Germinal center (tissue), 1 donor: ENCODE measurements around the gene NUP88.
A peak's percentile ranks its signal among the peaks of the same experiment; 100 is the strongest.
"Not testable (repeated sequence)": the region's sequence is repeated elsewhere in the genome, so short reads cannot be mapped to it uniquely, and the experiment has no call there.

Source experiments
- DNase-seq: peaks from one replicate; pipeline ENCODE4 v3.0.0; 2012; ENCODE audit warnings: mixed read lengths, low spot score

NUP88 gene

GRCh38 chr17:5419356-5419958 is at the start of gene NUP88:
TSS of gene NUP88 (minus strand) at chr17:5419662. CDS start at chr17:5419650, 12 bp downstream.
- peak; percentile 99 for DNase-seq

- peak; percentile 37 for DNase-seq
Measured at GRCh38 chr17:5468075-5468473, 48.6 kb upstream of the NUP88 start.

- no peak for DNase-seq
Measured at GRCh38 chr17:5467416-5467815, 48.0 kb upstream of the NUP88 start.

GRCh38 chr17:5466295-5466694 is 46.8 kb upstream of the NUP88 start:
- no peak for DNase-seq

- no peak for DNase-seq
Measured at GRCh38 chr17:5464717-5465507, 45.5 kb upstream of the NUP88 start.

- DNase-seq: no peak
Measured at GRCh38 chr17:5446786-5447185, 27.3 kb upstream of the NUP88 start.

GRCh38 chr17:5444209-5444608 is 24.7 kb upstream of the NUP88 start:
- no peak for DNase-seq

GRCh38 chr17:5443728-5444127 is 24.3 kb upstream of the NUP88 start:
- no peak for DNase-seq

- no peak for DNase-seq
Measured at GRCh38 chr17:5439446-5439764, 19.9 kb upstream of the NUP88 start.

- DNase-seq: peak; percentile 94
Measured at GRCh38 chr17:5438716-5439445, 19.4 kb upstream of the NUP88 start, which contains the start of gene C1QBP. TSS of gene C1QBP (minus strand) at chr17:5439155. CDS start at chr17:5439073, 82 bp downstream.

- no peak for DNase-seq
Measured at GRCh38 chr17:5437721-5438317, 18.4 kb upstream of the NUP88 start.

GRCh38 chr17:5435781-5436315 is 16.4 kb upstream of the NUP88 start:
- not testable (repeated sequence) for DNase-seq

- DNase-seq: no peak
Measured at GRCh38 chr17:5434984-5435383, 15.5 kb upstream of the NUP88 start.

- DNase-seq: no peak
Measured at GRCh38 chr17:5431949-5432556, 12.6 kb upstream of the NUP88 start.

GRCh38 chr17:5431234-5431633 is 11.8 kb upstream of the NUP88 start:
- not testable (repeated sequence) for DNase-seq

- no peak for DNase-seq
Measured at GRCh38 chr17:5430413-5430999, 11.0 kb upstream of the NUP88 start.

- DNase-seq: no peak
Measured at GRCh38 chr17:5429191-5429887, 9.9 kb upstream of the NUP88 start.

GRCh38 chr17:5425826-5426225 is 6.4 kb upstream of the NUP88 start:
- DNase-seq: no peak

- DNase-seq: no peak
Measured at GRCh38 chr17:5424909-5425308, 5.4 kb upstream of the NUP88 start.

- no peak for DNase-seq
Measured at GRCh38 chr17:5422505-5422904, 3.0 kb upstream of the NUP88 start.
